ENCODE results near the gene CAMK2B.
"Not testable (repeated sequence)": the region's sequence is repeated elsewhere in the genome, so short reads cannot be mapped to it uniquely, and the experiment has no call there.

CAMK2B gene

DNA sequence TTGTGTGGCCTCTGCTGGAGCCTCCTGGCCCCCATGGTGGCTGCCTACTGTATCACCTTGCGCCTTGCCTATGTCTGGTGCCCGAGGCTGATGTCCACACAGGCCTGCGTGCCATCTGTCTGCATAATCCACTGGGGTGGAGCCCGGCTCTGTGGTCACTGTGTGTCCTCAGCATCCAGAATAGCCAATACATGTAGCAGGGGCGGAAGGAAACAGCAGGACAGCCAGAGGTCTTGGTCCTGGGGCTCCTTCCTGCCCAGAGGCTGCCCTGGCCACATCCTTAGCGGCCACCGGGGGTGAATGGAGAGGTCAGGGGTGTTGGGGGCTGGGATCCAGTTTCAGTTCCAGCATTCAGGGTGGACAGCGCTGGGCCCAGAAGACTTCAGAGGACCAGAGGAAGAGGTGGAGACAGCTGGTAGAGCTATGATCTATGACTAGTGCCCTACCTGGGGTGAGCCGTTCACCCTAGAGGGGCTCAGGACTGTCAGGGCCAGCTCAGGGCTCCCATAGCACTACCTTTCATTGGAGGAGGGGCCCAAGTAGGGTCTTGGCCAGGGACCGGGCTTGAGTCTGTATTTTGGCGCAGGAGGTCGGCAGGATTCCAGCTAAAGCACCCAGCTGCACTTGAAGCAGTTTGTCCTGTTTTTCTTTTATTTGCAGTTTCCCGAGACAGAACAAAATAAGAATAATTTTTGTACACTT lies 108.7 kb downstream of the CAMK2B start:
- DNase-seq (ENCODE audit: low read depth), result no peak

DNA sequence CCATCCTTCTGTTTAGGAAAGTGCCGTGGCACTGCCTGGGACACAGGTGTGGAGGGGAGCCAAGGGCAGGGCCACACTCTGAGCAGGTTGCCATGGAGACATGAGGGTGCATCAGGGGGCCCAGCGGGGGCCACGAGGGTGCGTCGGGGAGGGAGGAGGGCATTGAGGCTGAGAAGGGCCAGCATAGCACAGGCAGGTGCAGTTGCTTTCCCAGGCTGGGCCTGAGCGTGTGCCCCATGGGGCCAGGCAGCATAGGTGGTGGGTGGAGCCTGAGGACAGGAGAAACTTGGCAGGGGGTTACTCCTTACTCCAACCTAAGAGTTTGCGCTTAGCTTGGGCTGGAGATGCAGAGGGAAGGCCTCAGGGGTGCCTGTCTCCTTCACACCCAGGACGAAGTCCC lies 109.4 kb downstream of the CAMK2B start:
- DNase-seq (ENCODE audit: low read depth), result no peak

DNA sequence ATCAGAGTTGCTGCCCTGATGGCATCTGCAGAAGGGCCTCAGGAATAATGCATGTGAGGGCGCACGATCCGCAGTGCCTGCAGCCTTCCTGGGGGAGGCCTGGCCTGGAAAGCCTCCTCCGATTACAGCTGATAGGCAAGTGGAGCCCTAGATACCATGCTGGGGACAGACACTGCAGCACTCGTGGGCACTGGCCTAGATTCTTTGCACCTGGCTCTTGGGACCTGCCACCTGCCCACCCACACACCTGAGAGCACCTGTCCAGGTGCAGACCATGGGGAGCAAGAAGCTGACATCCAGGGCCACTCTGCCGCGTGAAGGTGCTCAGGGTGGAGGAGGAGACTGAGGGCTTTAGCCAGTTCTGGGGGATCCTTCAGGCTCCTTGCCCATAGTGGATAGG lies 109.9 kb downstream of the CAMK2B start:
- no peak for DNase-seq (ENCODE audit: low read depth)

DNA sequence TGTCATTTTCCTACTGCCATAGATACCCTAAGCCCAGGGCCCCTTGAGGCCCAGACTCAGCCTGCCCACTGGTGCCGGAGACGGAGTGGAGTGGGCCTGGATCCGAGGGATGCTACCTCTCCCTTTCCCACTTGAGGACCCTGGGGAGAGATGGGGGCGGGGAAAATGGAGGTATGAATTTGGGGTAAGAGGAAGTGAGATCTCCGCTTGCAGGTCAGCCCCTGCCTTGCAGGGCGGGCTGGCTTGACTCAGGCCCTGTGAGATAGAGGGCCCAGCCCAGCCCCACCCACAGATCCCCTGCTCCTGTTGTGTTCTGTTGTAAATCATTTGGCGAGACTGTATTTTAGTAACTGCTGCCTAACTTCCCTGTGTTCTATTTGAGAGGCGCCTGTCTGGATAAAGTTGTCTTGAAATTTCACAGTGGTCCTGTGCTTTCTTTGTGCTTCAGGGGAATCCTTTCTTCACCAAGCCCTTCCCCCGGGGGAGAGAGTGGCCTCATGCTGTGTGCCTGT lies 111.5 kb downstream of the CAMK2B start:
- DNase-seq (ENCODE audit: low read depth), result no peak

DNA sequence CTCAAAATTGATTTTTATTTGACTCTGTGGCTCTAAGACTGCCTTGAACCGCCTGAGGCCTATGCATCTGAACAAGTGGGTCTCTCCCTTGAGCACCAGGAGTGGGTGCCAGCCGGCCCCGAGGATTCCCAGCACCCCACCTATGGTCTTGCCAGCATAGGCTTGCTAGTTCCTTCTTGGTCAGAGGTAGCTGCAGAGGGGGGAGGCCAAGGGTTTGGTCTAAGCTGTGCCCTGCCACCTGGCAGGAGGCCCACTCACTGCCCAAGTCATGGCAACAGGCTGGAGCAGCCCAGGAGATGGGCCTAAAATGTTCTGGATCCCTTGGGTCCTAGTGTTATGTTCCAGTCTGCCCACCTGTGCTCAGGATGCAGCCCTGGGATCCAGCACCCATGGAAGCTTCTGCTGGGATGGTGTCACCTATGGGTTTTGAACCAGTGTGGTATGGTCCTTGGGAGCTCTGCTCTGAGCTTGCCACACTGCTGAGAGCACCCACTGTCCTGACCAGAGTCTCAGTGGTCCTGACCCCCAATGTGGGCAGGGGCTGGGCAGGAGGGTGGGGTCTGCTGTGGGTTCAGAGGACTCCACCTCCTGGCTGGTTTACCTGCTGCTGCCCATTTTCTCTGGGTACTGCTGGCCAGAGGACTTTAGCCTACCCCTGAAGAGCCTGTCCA lies 112.1 kb downstream of the CAMK2B start:
- DNase-seq (ENCODE audit: low read depth), result no peak

DNA sequence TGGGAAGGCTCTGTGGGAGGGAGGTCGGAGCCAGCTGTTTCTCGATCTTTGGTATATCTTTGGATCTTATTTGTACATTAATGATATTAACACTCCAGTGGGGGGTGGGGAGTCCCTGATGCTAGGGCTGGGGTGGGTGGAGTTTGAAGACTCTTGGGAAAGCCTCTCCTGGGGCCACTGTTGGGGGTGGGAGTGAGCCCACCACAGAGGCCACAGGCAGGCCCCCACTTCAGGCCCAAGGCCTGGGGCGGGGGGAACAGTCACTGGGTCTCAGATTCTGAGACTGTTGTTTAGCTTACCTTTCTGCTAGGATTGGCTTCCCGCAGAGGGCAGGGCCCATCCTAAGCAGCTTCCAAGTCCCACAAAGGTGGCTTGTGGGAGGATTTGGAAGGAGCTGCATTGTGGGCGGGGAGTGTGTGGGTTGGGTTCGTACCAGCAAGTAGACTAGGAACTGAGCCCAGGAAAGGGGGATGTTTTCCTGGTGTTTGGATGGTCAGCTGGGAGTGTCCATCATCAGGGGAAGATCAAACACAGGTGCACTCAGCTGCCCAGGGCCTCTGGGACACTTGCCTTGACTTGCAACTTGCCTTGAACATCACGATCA lies 112.7 kb downstream of the CAMK2B start:
- no peak for DNase-seq (ENCODE audit: low read depth)

DNA sequence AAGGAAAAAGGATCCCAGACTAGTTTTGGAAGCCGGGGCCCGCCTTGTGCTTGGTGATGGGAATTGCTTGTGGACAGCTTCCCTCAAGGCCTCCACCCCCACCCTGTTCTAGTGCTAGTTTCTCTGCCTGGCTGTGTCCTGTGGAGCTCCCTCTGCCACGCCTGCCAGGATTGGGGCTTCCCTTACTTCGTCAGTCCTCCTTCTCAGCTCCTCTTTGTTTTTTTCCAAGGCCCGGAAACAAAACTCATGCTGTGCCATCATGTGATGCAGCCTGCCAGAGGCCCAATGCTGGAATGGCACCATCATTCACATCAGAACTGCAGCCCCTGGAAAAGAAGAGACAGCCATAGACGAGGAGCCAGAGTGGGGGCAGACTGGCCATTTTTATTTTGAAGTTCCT lies 113.4 kb downstream of the CAMK2B start:
- no peak for DNase-seq (ENCODE audit: low read depth)

DNA sequence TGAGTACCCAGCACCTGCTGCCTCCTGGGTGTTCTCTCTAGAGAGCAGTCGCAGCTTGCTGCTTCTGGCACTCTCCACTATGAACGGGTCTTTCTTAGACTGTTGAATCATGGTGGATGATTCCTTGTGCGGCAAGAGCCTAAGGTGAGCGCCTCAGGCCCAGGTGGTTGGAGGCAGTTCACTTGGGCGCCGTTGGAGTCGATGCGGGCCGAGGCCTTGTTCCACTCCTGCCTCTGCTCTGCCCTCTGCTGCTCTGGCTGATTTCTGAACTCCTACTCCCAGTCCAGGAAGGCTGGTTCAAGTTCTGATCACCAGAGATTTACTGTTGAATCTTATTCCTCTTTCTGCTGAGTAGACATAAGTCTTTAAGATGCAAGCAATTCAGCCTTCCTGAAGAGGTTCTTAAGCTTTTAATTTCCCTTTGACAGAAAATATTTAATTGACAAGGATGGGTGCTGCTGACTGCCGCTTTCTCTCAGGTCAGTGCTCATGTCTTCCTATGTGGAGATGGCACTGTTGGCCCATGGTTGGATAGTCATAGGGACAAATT lies 114.2 kb downstream of the CAMK2B start:
- DNase-seq (ENCODE audit: low read depth), result no peak

DNA sequence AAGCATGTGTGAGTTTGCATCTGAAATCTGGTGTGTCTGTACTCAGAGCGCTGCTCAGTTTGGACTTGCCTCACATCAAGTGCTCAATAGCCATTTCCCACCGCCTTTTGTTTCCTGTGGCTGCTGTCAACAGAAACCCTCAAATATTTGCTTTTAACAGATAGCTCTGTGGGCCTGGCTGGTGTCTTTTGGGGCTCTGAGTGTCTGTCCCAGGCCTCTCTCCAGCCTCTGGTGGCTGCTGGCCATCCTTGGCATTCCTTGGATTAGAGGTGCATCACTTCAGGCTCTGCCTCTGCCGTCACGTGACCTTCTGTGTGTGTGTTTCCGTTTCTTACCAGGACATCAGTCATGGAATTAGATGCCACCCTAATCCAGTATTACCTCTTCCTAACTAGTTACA lies 115.3 kb downstream of the CAMK2B start:
- no peak for DNase-seq (ENCODE audit: low read depth)

DNA sequence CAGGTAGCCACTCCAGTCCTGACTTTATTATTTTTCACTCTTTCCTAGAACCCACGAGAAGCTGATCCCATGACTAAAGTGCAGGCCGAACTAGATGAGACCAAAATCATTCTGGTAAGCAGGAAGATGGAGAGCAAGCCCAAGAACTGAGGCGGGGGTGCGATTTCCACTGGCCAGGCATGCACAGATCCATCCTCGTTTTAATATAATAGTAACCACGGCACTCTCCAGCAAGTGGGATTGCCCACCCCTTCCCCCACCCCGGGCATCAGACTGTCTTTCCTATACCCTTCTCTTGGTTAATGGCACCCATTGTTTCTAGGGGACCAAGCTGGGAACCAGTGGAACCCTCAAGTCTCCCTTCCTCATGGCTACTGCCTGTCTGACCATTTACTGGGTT lies 117.3 kb downstream of the CAMK2B start:
- DNase-seq (ENCODE audit: low read depth), result no peak

DNA sequence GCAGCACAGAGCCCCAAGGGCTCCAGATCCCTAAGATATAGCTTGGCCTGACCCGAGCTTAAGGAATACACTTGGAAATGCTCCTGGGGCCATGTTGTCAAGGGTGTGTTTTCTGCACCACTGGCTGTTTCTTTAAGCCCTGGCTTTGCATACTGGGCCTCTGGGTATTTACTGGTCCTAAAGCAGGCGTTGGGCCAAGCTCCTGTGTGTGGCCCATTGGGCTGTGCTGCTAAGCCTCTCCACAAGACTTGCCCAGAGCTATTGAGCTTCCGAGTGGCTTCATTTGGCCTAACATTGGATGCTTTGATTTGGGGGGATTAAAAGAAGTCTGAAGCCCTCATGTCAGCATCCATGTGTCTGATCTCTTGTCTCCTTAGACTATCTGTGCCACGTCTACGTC lies 119.4 kb downstream of the CAMK2B start:
- DNase-seq (ENCODE audit: low read depth), result no peak

DNA sequence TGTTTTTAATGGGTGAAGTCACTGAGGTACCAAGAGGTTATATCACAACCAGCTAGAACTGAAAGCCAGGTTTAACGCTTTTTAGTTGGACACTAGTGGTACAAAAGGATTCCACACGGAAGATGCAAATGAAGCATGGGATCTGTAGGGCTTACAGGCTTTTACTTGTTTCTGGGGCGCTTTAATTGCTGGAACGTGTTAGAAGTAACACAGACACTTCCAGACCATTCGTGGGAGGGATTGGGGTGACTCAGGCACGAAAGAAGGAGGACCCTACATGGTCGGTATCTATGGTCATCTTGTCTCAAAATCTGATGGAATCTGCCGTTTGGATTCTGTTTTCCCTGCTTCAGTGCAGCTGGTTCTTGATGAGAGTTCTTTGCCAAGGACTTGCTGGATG lies 123.6 kb downstream of the CAMK2B start:
- no peak for DNase-seq (ENCODE audit: low read depth)

DNA sequence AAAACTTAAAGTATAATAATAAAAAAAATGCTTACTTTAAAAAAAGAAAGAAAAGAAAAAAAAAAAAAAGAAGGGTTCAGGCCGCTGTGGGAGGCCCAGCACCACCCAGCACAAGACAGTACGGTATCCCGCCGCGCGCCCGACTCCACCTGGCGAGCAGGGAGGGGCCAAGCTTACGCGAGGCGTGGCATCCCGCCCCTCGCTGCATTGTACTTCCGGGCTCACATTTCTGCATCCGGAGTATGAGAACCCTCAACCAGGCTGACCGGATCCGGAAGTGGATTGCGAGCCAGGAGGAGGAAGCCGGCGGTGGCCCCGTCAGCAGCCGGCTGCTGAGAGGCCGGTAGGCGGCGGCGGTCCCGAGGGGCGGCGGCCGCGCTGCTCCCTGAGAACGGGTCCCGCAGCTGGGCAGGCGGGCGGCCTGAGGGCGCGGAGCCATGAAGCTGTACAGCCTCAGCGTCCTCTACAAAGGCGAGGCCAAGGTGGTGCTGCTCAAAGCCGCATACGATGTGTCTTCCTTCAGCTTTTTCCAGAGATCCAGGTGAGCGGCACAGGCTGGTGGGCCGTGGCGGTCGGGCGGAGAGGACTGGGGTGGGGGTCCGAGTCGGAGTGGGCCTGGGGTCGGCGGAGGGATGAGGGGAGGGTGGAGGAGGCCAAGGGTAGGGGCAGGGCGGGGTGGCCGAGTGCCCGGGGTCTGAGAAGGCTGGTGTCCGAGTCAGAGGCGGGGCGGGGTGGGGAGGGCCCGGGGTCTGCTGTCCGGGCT lies 124.5 kb downstream of the CAMK2B start, which contains the start of gene YKT6:
TSS of gene YKT6 (plus strand) at position 280 of the 763 bp plus-strand sequence. CDS start at position 438, 158 bp downstream.
- peak; percentile 86 for DNase-seq (ENCODE audit: low read depth)

DNA sequence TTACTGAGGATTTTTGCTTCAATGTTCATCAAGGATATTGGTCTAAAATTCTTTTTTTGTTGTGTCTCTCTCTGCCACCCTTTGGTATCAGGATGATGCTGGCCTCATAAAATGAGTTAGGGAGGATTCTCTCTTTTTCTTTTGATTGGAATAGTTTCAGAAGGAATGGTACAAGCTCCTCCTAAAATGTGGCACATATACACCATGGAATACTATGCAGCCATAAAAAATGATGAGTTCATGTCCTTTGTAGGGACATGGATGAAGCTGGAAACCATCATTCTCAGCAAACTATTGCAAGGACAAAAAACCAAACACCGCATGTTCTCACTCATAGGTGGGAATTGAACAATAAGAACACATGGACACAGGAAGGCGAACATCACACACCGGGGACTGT lies 125.2 kb downstream of the CAMK2B start:
- DNase-seq (ENCODE audit: low read depth), result not testable (repeated sequence)

DNA sequence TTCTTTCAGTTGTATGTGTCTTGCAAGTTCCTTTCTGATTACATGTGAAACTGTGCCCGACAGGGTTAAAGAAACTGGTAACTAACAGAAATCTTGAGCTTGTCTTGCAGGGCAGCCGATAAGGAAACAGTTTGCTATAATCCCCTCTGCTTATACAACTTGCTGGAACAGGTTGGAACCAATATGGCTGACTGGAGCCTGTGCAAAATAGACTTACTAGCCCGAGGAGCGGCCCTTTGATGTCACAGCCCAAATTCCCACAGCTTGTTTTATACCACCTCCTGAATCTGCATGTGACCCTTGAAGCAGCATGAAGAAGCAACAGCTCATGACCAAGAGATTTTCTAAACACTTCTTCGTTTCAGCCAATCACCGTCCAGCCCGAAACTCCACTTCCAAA lies 127.9 kb downstream of the CAMK2B start:
- no peak for DNase-seq (ENCODE audit: low read depth)

DNA sequence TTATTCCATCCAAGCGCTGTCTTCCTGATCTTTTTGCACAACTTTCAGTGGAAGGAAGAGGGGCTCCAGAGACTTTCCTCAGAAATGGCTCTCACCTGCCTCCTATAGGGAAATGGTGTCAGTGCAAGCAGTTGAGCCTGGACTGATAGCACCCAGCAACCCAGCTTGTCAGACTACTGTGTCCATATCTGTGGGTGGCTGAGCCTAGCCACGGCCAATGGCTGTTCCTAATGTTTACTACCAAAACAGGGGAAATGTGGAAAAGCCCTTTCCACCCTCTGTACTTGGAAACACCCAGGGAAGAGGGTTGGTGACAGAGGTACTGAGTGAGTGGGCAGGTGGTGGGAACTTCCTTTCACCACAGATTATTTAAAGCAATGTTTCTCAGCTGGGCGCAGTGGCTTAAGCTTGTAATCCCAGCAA lies 128.9 kb downstream of the CAMK2B start:
- DNase-seq (ENCODE audit: low read depth), result peak; percentile 39

DNA sequence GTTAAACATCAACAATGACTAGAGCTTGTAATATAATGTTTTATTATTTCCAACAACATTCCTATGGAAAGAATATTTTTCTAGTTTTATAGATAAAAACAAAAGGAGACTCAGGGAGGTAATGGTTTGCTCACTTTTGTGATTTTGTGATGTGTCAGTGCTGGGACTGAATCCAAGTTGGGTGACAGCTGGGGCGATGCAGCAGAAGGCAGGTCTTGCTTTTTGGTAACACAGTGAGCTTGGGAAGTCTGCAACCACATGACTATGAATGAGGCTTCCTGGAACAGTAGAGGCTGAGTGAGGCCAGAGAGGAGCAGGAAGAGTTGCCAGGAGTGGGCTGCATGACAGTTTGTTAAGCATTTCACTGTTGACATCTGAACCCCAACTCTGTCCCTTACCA lies 129.5 kb downstream of the CAMK2B start:
- no peak for DNase-seq (ENCODE audit: low read depth)

DNA sequence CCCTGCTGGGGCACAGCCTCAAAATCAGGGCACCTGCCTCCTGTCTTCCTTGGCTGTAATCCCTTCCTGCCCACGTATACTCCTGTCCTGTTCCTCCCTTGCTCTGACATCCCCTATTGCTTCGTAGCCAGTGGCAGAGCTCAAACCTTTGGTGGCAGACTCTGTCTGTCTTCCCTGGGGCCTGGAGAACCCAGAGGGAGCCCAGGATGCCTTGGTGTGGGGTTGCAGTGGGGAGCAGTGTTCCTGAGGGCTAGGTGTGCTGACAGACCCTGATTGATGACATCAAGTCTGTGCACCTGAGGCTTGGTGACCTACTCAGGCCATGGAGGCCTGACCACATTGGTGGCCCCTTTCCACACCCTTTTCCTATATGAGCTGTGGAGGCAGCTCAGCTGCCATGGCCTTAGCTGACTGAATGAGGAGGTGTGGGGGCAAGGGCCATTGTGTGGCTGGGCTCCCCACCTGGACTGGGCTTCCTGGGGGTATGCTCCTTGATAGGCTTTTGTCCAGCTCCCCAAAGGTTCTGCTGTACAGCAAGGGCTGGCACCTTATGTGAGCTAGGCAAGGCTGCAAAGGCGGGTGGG lies 130.7 kb downstream of the CAMK2B start:
- DNase-seq (ENCODE audit: low read depth), result no peak

DNA sequence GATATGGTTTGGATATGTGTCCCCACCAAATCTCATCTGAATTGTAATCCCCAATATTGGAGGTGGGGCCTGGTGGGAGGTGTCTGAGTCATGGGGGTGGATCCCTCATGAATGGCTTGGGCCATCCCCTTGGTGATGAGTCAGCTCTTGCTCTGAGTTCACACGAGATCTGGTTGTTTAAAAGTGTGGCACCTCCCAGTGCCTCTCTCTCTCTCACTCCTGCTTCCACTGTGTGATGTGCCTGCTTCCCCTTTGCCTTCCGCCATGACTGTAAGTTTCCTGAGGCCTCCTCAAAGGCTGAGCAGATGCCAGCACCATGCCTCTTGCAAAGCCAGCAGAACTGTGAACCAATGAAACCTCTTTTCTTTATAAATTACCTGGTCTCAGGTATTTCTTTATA lies 131.3 kb downstream of the CAMK2B start:
- DNase-seq (ENCODE audit: low read depth), result peak; percentile 18

DNA sequence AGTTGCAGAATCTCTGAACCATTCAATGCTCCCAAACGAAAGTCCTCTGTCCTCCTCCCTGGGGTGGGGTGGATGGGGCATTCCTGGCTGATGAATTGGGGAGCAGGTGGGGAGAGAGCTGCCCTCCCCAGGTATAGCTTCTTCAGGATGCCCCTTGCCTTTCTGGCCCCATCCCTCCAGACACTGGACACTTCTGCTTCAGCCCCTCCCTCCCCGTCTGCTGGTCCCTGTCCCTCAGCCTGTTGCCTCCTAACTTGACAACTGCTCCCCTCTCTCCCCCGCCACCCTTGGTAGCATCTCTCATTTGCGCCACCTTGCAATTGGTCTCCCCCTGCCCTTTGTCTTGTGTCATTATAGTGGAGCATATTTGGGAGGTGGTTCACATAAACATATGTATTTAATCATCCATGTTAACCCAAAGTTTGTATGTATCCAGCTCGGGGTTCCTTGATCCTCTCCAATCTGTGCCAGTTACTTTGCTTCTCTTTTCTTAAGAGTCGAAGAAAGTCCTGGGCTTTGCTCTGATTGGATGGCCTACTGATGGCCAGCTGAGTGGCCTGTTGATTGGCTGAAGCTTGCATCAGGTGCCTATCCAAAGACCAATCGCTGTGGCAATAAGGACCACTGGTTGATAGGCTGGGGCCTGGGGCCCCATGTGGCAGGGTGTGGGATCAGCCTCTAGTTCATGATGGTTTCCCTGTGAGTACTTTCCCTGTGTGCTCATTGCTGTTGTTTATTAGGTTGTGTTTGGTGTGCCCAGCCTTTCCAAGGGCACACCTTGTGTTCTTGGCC lies 132.2 kb downstream of the CAMK2B start:
- no peak for DNase-seq (ENCODE audit: low read depth)

DNA sequence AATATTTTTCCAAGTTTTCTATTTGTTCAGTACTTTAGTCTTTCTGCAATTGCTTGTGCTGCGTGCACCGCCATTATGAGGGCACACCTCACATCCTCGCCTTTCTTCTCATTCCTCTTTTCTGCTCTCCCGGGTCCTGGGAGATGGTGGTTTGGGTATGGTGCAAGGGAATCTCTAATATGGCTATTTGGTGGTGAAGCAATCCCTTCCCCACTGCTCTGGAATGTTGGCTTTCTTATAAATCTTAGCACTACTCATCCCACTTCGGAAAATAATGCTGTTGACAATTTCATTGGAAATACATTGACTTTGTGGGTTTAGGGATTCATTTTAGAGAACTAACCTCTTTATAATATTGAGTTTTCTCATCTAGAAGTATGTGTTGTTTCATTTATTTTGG lies 134.2 kb downstream of the CAMK2B start:
- no peak for DNase-seq (ENCODE audit: low read depth)

Data from stromal cell of bone marrow (primary cell).